Muscle layer of colon (tissue), 2 donors: Measurements from ENCODE around the gene RANBP17.

ENCODE experiments used
- H3K27ac ChIP-seq: one replicate; pipeline ENCODE4 v1.7.0; 2013; ENCODE audit warnings: low read depth, mild to moderate bottlenecking, low read length, moderate library complexity
- H3K27me3 ChIP-seq, 2 donors: one replicate each; pipeline ENCODE4 v1.7.0; 2013; ENCODE audit warnings: low read length in 2 of 2, mild to moderate bottlenecking in 2 of 2; ENCODE audit not compliant: insufficient read depth in 2 of 2, control insufficient read depth in 1 of 2
- H3K36me3 ChIP-seq: one replicate; pipeline ENCODE4 v1.7.0; 2013; ENCODE audit warnings: mild to moderate bottlenecking, low read length; ENCODE audit not compliant: insufficient read depth
- H3K4me1 ChIP-seq: one replicate; pipeline ENCODE4 v1.7.0; 2013; ENCODE audit warnings: mild to moderate bottlenecking, low read length; ENCODE audit not compliant: insufficient read depth
- H3K4me3 ChIP-seq, 2 donors: one replicate each; pipeline ENCODE4 v1.7.0; 2013; ENCODE audit warnings: low read length in 2 of 2, low read depth in 1 of 2, mild to moderate bottlenecking in 1 of 2, moderate library complexity in 1 of 2
- H3K9ac ChIP-seq: one replicate; pipeline ENCODE4 v1.7.0; 2013; ENCODE audit warnings: low read length
- H3K9me3 ChIP-seq: one replicate; pipeline ENCODE4 v1.7.0; 2013; ENCODE audit warnings: mild to moderate bottlenecking, low read length
- donor health status: abdominal sarcoma.
- donor health status: Adenocarcinoma of cecum.

RANBP17 gene

DNA sequence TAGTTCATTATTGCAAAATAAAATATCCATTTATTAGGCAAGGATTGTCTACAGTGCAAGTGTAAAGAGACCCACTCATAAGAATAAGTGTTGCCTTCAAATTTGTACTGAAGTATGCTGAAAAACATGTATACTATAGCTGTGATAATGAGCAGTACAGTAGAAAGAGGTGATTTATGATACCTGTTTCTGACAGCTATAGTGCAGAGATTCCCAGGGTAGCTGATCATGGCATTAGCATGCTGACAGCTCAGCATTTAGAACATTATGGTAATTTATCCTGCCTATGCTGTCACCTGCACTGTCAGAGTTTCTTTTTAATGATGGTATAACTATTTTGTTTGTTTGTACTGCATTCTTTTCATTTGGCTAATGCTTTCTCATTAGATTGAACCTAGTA lies 269.7 kb downstream of the RANBP17 start:
- H3K9ac ChIP-seq: no peak overlapping the region
- no peak overlapping the region for H3K27ac ChIP-seq
- no peaks in the 10 kb centered on the region for H3K9me3 ChIP-seq
- H3K36me3 ChIP-seq: no peaks in the 10 kb centered on the region
- H3K4me3 ChIP-seq: no peak overlapping the region
- H3K27me3 ChIP-seq: no peaks in the 10 kb centered on the region
- no peaks in the 10 kb centered on the region for H3K4me1 ChIP-seq

DNA sequence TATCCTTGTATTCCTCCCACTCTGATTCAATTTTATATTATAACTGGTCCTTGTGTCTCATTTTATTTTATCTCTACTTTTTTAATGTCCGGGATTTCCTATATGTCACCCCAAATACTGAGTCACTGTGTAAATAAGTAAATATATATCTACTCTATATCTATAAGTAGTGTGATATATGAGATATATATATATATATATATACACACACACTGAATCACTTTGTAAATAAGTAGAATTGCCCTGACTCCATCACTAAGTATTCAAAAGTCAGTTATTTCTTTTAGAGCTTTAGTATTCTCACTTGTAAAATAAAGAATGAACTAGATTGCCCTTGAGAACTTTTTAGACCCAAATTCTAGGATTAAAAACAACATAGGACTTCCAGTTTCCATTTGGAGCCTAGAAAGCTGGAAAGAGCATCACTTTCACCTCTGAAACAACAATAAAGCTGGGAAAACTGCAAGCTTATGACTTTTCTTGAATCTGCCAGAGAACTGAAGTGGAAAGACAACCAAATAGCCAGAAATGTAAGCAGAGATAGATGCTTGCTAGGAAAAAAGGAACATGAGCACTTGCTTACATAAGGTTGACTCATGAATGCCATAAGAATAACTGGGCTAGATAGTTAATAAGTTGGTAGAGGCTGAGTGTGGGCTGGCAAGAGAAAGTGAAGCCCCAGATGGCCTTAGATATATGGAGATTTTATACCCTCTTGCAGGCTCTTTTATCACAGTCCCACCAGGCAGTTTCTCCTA lies 276.1 kb downstream of the RANBP17 start:
- H3K36me3 ChIP-seq: no peaks in the 10 kb centered on the region
- H3K4me1 ChIP-seq: no peaks in the 10 kb centered on the region
- H3K9ac ChIP-seq: no peak overlapping the region
- no peaks in the 10 kb centered on the region for H3K9me3 ChIP-seq
- H3K27me3 ChIP-seq: no peaks in the 10 kb centered on the region
- no peak overlapping the region for H3K4me3 ChIP-seq
- H3K27ac ChIP-seq: no peak overlapping the region

DNA sequence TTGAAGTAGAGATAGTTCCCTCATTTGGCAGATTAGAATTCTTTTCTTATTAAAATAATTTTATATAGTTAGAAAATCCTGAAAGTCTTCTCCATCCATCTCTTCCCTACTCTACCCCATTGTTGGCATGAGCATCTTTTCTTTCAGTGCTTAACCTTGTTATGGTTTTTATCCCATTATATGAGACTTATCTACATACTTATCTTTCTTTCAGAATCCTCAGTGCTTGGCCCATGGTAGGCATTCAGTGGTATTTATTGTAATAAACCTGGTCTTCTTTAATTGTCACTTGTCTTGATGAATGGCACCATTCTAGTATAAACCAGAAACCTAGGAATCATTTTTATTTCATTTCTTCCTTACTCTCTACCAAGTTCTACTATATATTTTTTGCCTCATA lies 277.4 kb downstream of the RANBP17 start:
- Histone ChIP-seq H3K4me1 (no peaks in the 10 kb centered on the region), H3K36me3 (no peaks in the 10 kb centered on the region), H3K27me3 (no peaks in the 10 kb centered on the region)

GRCh38 chr5:171142617-171143016 lies 280.8 kb downstream of the RANBP17 start:
- Histone ChIP-seq H3K27ac (no peak overlapping the region), H3K4me3 (no peak overlapping the region), H3K9ac (no peak overlapping the region), H3K4me1 (no peaks in the 10 kb centered on the region), H3K27me3 (no peaks in the 10 kb centered on the region), H3K36me3 (no peaks in the 10 kb centered on the region), H3K9me3 (no peaks in the 10 kb centered on the region)

More for the DNA sequence above, 277.4 kb downstream of the RANBP17 start:
- Histone ChIP-seq H3K9me3 (no peaks in the 10 kb centered on the region), H3K27ac (no peak overlapping the region), H3K4me3 (no peak overlapping the region), H3K9ac (no peak overlapping the region)

- Histone ChIP-seq H3K4me3 (no peak overlapping the region), H3K27ac (no peak overlapping the region), H3K27me3 (no peaks in the 10 kb centered on the region), H3K4me1 (no peaks in the 10 kb centered on the region), H3K9me3 (no peaks in the 10 kb centered on the region), H3K9ac (no peak overlapping the region), H3K36me3 (no peaks in the 10 kb centered on the region)
Observed at GRCh38 chr5:171143171-171143570, 281.4 kb downstream of the RANBP17 start.

GRCh38 chr5:171143926-171144325 lies 282.1 kb downstream of the RANBP17 start:
- no peaks in the 10 kb centered on the region for H3K36me3 ChIP-seq

DNA sequence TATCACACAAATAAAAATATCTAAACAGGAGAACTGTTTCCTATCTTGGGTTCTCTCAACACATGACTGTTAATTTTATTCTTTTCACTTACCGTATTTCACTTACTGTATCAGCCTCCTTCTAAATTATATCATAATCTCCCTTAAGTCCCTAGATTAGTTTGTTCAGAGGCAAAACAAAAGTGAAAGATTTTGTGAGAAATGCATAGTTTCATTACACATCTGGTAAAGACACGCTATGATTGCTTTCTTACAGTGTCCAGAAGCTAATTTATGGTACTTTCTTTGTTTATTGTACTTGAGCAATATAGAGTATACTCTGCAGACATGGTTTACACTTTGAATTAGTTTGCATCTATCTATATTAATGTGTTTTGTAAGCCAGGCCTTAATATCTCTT lies 287.5 kb downstream of the RANBP17 start:
- H3K4me3 ChIP-seq: no peak overlapping the region
- H3K27me3 ChIP-seq: no peaks in the 10 kb centered on the region
- H3K9me3 ChIP-seq: no peaks in the 10 kb centered on the region
- H3K9ac ChIP-seq: no peak overlapping the region
- no peaks in the 10 kb centered on the region for H3K36me3 ChIP-seq
- H3K4me1 ChIP-seq: no peaks in the 10 kb centered on the region
- no peak overlapping the region for H3K27ac ChIP-seq

More at GRCh38 chr5:171143926-171144325, 282.1 kb downstream of the RANBP17 start:
- Histone ChIP-seq H3K4me1 (no peaks in the 10 kb centered on the region), H3K9me3 (no peaks in the 10 kb centered on the region), H3K27me3 (no peaks in the 10 kb centered on the region), H3K27ac (no peak overlapping the region), H3K4me3 (no peak overlapping the region), H3K9ac (no peak overlapping the region)

- no peak overlapping the region for H3K4me3 ChIP-seq
- H3K4me1 ChIP-seq: no peaks in the 10 kb centered on the region
- no peaks in the 10 kb centered on the region for H3K9me3 ChIP-seq
- H3K27me3 ChIP-seq: no peaks in the 10 kb centered on the region
- no peaks in the 10 kb centered on the region for H3K36me3 ChIP-seq
- no peak overlapping the region for H3K27ac ChIP-seq
- H3K9ac ChIP-seq: no peak overlapping the region
Observed at GRCh38 chr5:171149772-171150171, 288.0 kb downstream of the RANBP17 start.

DNA sequence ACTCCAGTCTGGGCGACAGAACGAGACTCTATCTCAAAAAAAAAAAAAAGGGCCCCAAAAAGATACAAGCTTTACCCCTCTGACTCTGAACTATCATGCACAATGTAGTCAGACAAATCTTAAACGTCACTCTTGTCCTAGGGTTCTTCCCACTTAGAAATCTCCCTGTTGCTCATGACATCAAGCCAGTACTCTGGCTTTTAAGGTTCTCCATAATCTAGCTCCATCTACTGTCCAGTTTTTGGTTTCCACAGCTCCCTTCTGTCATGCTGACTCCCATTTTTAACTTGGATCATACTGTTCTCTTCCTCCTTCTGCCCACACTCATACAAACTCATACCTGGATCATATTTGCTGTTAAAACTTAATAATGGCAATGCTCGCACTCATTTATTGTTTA lies 290.6 kb downstream of the RANBP17 start:
- Histone ChIP-seq H3K36me3 (no peaks in the 10 kb centered on the region), H3K9ac (no peak overlapping the region), H3K27me3 (no peaks in the 10 kb centered on the region), H3K27ac (no peak overlapping the region), H3K9me3 (no peaks in the 10 kb centered on the region), H3K4me1 (no peaks in the 10 kb centered on the region), H3K4me3 (no peak overlapping the region)

DNA sequence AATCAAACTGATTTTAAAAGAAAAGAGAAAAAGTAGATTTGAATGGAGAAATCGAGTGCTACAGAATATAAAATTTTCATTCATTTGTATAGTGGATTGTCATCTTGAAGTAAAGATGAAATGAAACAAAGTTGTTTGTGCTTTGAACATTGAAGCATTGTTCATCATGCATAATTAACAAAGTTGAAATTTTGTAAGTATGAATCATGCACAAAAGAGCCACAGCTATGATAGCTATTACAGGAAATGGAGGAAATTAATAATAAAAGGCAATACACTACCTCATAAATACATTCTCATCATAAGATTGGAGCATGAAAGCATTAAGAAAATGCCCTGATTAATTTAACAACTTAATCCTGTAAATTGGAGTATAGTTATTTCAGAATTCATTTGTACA lies 293.8 kb downstream of the RANBP17 start:
- H3K27me3 ChIP-seq: no peaks in the 10 kb centered on the region
- no peak overlapping the region for H3K9ac ChIP-seq
- H3K9me3 ChIP-seq: no peaks in the 10 kb centered on the region
- H3K36me3 ChIP-seq: no peaks in the 10 kb centered on the region
- H3K4me1 ChIP-seq: no peaks in the 10 kb centered on the region
- no peak overlapping the region for H3K27ac ChIP-seq
- H3K4me3 ChIP-seq: no peak overlapping the region

DNA sequence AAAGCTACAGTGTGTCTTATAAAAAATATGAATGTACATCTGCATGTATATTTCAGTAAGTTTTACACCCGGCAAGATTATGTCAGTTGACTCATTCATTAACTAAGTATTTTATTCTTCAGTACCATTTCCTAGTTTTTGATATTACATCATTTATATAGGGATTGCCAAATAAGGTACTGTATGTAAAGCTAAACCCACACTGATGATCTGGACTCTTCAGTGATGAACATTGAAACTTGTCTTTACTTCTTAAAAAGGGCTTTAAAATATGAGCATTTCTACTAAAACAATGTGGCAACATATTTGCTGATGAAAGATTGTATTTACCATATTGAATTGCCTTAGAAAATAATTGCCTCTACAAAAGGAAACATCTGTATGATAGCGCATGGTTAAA lies 295.5 kb downstream of the RANBP17 start:
- no peaks in the 10 kb centered on the region for H3K4me1 ChIP-seq
- no peak overlapping the region for H3K9ac ChIP-seq
- H3K27me3 ChIP-seq: no peaks in the 10 kb centered on the region

DNA sequence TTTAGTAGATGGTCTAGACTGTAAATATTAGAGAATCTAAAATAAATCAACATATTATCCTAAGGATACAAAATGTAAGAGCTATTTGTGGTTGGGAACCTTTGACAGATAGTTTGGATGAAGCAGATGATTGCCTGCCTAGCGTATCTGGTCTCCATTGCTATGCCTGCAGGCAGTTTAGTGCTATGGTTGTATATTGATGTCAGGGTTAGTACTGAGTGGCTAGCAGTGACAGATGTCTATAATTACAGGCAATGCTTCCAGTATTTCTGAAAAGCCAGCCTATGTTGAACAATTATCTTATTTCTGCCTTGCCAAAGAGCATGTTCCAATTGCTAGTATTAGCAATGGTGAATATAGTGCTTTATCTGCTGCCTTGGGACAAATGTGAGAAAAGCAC lies 296.0 kb downstream of the RANBP17 start:
- Histone ChIP-seq H3K4me1 (no peaks in the 10 kb centered on the region), H3K9me3 (no peaks in the 10 kb centered on the region), H3K9ac (no peak overlapping the region), H3K36me3 (no peaks in the 10 kb centered on the region), H3K27me3 (no peaks in the 10 kb centered on the region), H3K27ac (no peak overlapping the region), H3K4me3 (no peak overlapping the region)

More for the DNA sequence above, 295.5 kb downstream of the RANBP17 start:
- Histone ChIP-seq H3K4me3 (no peak overlapping the region), H3K36me3 (no peaks in the 10 kb centered on the region), H3K9me3 (no peaks in the 10 kb centered on the region), H3K27ac (no peak overlapping the region)
